LNCaP clone FGC (cell line): ENCODE data around the gene SOWAHB.
A peak's percentile ranks its signal among the peaks of the same experiment; 100 is the strongest.

ENCODE experiments used
- DNase-seq: peaks from one replicate; pipeline ENCODE4 v3.0.0-alpha.2; 2011; ENCODE audit warnings: low read depth
- H3K4me3 ChIP-seq: 2 replicates; pipeline ENCODE4 v1.5.1; 2011; ENCODE audit warnings: mild to moderate bottlenecking, low read depth, low read length, control low read depth
- CTCF ChIP-seq: IDR thresholded peaks from 2 replicates; pipeline ENCODE4 v1.5.1; 2012; ENCODE audit warnings: mild to moderate bottlenecking; ENCODE audit not compliant: control insufficient read depth, insufficient read depth; ENCODE audit errors: extremely low read depth

SOWAHB gene

DNA sequence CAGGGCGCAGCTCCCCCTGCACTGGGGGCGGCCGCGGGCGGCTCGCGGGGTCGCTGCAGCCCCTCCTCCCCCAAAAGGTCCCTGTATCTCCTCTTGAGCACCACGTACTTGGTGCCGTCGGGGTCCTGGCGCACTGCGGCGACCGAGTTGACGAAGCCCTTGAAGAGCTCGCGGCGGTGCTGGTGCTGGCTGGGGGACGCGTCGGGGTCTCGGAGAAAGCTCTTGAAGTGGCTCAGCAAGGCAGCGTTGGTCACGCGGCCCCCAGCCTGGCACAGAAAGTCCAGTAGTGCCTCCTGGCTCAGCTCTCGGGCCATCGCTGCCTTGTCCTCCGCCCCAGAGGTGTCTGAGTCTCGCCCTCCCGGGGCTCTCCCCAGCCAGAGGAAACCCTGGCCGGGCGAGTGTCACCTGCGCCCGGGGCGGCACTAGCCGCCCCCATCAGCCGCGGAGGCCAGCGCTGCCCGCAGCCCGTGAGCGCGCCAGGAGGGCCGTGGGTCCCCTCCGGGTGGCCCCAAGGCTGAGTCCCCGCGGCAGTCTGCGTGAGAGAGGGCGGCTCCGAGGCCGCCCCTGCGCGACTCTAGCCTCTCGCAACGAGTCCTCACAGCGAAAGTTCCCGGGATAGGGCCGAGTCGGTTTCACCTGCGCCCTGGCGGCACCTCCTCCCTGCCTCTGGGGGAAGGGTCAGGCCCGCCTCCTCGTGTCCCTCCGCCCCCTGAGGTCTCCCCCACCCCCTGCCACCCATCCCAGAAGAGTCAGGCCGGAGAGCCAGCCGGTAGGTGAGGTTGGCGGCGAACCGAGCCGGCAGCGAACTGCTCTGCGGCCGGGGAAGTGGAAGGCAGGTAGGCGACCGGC is at the start of gene SOWAHB:
TSS of gene SOWAHB (minus strand) at position 609 of the 849 bp plus-strand sequence. CDS start at position 314, 295 bp downstream.
- TF ChIP-seq CTCF, result no peak
- DNase-seq, result peak; percentile 88
- H3K4me3 ChIP-seq, result peak within 1 kb of the TSS; percentile 76

GRCh38 chr4:76947369-76947768 is 49.4 kb upstream of the SOWAHB start:
- TF ChIP-seq CTCF, result no peak
- DNase-seq, result no peak
- no peak overlapping the region for H3K4me3 ChIP-seq

DNA sequence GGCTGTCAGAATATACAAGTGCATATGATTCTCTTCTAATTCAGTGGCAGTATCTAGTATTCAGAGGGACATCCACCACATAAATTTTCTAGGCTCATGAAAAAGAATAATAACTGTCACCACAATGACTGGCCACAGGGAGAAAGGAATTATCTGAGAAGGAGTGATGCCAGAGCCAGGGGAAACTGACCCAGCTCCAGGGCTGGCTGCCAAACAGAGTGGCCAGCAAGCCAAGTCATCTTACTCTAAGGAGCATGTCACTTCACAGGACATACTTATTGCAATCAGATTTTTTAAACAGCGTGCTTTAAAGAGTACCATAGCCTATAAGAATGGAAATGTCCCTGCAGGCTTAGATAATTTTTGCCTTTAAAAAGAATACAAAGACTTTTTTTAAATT is 45.8 kb upstream of the SOWAHB start:
- no peak for DNase-seq
- no peak overlapping the region for H3K4me3 ChIP-seq
- TF ChIP-seq CTCF, result no peak

DNA sequence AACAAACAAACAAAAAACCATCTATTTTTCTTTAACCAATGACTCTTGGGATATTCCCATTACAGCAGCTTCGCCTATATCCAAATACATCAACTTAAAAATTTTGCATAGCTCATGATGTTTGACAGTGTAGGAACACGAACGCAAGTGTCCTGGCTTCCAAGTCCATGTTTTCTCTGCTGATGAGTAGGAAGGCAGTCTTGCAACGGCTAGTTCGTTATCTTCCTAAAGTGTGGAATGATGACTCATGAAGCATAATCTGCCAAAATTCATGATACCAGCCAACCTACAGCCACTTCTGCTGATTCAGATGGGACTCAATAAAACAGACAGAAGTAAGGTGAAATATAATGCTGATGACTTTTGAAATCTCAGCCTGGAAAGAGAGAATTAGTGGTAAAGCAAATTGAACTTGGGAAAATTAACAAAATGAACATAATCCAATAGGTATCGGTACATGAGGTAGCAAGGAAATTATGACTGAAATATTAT is 45.2 kb upstream of the SOWAHB start:
- DNase-seq, result no peak
- no peak for TF ChIP-seq CTCF

DNA sequence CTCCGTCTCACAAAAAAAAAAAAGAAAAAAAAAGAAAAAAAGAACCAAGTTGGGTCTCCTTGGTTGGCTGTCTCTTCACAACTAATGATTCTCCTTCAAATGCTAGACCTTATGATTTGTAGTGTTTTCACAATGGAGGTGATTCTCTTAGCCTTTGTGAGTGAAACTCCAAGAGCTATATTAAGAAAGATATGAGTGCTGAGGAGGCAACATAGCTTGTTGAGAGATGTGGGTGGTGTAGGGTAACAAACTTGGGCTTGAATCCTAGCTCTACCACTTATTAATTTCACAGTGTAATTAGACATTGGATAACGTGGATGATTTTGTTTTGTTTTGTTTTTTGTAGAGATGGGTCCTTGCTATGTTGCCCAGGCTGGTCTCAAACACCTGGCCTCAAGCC is 41.2 kb upstream of the SOWAHB start:
- H3K4me3 ChIP-seq, result no peak overlapping the region
- TF ChIP-seq CTCF, result no peak
- no peak for DNase-seq

More for the DNA sequence above, 45.2 kb upstream of the SOWAHB start:
- H3K4me3 ChIP-seq, result no peak overlapping the region

DNA sequence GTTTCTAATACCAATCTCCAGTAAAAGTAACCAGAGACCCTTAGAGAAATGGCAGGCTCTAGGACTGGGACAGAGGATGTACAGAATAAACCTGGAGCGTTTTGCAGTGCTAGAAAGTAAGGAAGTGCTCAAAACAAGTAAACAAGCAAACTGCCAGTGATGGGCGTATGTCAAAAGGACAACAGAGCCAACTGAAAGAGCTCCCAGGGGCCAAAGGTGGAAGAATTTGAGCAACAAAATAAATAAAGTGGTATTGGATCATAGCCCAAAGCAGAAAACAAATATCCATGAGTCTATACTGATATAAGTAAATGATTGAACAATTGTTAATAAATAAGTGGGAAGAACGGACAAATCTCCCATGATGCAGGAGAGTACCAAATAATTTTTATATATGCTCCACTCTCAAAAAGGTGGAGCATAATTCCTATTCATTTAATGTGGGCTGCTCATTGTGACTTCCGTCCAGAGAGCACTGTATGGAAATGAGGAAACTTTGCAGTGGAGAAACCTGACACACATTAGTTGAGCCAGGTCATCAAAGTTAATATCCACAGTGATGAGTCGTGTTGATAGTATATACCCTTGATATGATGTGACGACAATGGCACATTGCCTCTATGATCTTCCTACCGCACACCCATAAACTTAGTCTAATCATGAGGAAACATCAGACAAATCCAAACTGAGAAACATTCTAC is 33.8 kb upstream of the SOWAHB start:
- no peak overlapping the region for H3K4me3 ChIP-seq
- DNase-seq, result no peak
- no peak for TF ChIP-seq CTCF

DNA sequence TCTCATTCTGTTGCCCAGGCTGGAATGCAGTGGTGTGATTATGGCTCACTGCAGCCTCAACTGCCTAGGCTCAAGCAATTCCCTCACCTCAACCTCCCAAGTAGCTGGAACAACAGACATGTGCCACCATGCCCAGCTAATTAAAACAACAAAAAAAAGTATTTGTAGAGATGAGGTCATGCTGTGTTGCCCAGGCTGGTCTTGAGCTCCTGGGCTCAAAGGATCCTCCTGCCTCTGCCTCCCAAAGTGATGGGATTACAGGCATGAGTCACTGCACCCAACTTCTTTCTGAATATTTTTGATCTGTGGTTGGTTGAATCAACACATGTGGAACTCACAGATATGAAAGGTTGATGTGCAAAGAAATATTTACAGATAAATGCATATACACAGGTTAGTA is 33.1 kb upstream of the SOWAHB start:
- no peak for TF ChIP-seq CTCF
- DNase-seq, result no peak
- H3K4me3 ChIP-seq, result no peak overlapping the region
